ENCODE results near the gene NAV2.

Gene NAV2

DNA sequence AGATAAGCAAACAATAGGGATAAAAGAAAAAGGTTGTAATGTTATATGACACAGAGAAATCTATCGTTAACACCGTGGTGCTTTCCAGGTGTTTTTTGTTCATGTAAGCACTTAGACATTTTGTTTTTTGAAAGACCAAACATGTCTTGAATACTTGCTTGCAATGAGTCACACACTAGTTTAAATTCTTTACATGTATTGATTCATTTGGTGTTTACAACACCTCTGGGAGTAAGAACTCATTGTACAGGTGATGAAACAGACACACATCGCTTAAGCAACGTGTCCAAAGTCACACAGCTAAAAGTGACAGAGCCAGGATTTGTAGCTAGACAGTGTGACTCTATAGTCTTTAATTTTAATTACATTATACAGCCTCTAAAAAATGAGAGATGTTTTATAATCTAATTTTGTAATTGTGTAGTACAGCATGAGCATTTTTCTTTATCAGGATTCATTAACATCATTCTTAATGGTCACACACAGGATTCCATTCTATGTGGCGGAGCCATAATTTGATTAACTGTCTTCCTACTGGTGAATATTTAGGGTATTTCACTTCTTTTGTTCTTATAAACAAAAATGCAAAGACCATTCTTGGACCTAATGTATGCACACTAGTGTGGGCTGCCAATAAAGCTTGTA lies 298.8 kb downstream of the NAV2 start:
- no peak for DNase-seq

DNA sequence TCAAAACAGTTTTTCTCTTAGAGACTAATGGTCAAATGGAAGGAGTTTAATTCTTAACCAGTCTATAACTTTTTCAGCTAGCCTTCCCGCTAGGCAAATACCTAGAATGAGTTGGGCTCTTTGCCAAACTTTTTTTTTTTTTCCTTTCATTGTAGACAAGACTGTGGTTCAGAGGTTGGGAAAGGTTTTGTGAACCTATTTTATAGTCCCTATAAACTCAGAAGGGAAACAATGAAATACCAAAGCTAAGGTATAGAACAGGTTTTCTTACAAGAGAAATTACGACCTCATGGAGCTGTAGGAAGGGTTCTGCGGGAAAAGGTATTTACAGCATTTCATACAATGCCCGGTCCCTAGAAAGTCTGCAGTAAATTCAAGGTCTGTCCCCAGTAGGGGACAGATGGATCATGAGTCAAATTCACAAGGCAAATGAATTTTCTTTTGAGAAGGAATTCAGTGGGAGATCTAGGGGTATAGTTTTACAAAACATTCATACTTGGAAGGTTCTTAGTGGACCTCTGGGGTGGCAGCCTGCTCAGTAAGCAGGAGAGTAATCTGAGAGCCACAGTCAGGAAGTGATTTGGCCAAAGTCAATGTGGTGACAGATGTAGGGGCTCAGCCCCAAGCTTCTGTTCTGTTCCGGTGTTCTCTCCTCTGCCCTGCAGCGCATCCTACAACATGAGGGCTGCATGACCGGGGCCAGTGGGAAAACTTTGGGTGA lies 300.9 kb downstream of the NAV2 start:
- no peak for DNase-seq

DNA sequence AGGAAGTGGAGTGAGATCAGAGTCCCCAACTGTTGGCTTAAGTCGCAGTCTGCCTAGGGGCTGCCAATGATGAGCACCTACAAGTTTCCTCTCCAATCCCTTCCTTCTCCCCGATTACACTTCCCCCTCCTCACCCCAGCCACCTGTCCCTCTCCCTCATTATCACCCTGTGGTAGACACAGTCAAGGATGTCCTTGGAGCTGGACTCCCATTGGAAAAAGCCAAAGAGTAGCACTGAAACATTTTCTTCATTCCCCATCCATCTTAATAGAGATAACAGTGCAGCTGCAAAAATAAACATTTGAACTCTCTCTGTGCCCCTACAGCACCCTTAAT lies 301.4 kb downstream of the NAV2 start:
- DNase-seq: no peak

DNA sequence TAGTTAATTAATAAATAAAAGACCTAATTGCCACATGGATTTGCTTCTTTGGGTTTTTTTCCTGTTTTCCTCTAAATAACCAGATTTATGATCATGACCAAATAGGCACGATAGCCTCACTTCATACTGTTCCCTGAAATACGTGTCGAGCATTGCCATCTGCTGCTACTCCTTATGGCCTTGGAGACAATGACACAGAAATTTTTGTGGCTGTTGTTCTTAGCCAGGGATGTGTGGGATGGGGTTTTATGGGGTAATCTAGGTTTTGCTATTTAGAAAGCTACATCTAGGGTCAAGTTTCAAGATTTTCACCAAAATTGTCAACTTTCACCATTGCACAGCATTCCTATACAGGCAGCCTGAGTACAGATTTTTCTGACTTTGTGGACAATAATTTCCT lies 302.5 kb downstream of the NAV2 start:
- no peak for DNase-seq

DNA sequence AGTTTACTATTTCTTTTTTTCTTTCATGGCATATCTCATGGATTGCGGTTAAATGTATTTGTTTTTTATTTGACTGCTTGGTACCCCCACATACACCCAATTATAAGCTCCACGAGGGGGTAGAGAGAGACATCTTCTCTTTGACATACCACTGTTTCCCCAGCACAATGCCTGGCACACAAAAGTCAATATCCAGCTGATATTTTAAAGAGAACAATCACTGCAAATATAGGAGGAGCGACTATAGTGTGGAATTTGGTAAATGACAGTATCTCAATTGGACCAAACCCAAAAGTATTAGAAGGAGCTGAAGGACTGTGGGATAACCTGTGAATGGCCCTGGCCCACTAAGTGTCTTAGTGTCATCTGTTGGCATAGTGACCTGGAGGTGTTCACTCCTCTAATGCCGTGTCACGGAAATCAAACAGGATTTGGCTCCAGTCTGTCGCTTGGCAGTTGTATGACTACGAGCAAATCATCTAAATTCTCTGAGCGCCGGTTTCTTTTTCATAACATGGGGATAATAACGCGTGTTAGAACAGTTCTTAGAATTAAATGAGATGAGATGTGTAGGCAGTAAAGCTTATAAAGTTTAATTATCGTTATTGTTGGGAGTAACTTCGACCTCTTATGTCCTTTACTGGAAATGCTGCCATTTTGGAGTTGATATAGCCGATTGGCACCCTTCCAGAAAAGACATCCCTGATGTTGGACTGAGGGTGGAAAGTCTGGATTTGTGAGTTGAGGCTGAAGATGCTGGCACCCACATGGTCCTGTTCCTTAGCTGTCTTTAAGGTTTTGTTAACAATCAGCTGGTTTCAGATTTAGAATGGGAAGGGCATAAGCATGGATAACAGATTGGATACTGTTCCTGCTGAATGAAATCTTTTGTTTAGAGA lies 303.1 kb downstream of the NAV2 start:
- DNase-seq: no peak

DNA sequence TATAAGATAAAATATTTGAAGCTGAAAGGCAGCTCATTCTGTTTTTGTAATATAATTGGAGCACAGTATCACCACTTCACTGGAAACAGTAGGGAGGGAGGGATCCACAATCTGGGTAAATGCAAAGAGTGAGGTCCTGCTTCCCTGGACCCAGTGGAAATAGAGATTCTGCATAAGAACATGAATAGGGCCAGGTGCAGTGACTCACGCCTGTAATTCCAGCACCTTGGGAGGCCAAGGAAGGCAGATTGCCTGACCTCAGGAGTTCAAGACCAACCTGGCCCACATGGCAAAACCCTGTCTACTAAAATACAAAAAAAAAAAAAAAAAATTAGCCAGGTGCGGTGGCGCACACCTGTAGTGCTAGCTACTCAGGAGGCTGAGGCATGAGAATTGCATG lies 303.9 kb downstream of the NAV2 start:
- no peak for DNase-seq

DNA sequence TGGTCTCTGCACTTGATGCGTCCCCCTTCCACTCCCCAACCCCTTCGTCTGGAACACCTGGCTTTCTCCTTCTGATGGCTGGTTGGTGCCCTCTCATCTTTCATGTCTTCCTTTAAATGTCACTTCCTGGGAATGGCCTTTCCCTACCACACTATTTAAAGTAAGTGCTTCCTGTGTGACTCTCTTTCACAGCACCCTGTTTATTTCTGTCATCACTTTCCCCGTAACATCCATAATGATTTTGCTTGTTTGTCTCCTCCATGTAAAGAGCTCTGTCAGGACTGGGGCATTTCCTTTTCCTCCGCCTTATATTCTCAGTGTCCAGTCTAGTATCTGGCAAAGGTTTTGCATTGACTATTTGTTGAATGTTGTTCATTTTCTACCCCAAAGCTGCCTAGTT lies 304.7 kb downstream of the NAV2 start:
- no peak for DNase-seq

DNA sequence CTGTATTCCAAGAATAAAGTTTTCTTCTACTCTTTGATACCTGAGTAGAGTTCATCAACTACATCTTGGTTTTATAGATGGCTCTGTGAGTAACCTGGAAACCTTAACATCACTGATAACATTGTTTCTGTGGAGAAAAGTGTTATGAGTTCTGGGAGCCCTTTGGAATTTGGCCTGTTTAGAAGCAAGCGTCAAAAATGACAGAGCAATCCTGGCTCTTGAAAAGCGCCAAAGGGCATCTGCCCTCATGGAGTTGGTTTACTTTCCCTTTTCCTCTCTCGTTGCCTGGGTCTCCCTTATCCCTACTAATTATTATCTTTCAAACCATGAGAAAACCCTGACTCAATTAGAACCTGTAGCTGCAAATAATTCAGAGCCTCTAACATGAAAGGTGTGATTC lies 307.6 kb downstream of the NAV2 start:
- no peak for DNase-seq

DNA sequence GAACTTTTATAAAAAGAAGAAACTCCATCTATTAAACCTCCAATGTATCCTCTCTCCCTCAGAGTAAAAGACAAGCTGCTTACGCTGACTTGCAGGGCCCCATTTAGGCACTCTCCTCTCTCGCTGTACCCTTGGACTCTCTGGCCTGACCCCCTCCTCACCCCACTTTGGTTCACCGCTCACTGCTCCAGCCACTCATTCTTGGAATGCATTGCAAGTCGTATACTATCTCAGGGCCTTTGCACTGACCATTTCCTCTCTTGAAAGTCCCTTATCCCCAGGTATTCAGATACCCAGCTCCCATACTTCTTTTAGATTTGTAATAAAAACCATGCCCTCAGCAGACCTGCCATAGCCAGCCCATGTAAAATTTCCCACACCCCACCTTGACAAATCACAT lies 308.1 kb downstream of the NAV2 start:
- no peak for DNase-seq

DNA sequence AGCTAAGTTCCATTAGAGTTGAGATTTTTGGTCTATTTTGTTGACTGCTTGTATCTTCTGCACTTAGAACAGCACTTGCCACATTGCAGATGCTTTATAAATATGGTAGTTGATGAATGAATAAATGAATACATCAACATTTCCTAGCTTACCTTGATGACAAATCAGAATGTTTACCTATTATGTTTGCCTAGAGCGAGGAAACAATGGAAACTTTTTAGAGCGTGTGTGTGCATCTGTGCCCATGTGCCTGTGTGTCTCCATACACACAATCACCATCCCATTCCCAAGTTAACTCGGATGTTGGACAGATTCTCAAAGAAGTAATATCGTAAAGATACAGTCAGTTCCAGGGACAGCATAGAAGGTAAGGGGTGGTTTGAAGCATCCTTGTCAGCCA lies 308.6 kb downstream of the NAV2 start:
- DNase-seq: no peak

DNA sequence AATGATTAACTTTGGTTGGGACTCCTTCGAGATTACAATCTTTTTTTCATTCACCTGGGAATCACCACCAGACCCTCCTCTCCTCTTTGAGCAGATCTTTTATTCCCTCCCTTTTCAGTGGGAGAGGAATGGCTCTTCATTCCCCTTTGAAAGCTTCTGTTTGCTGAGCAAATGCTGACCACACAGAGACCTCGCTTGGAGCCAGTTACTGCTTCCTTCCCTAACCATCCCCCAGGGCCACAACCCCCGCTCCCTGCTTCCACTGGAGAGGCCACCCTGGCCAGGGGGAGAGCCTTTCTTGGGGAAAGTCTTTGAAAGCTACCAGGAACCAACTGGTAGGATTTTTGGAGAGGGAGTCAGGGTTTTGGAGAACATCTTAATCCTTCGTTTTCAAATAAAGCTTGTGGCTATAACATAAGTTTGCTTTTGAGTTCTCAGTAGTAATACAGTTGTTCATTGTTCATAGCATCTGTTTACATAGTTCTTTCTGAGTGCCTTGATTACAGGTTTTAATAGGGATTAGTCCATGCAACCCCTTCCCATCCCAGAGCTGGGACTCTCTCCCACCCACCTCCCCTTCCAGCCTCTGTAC lies 309.2 kb downstream of the NAV2 start:
- DNase-seq: no peak

DNA sequence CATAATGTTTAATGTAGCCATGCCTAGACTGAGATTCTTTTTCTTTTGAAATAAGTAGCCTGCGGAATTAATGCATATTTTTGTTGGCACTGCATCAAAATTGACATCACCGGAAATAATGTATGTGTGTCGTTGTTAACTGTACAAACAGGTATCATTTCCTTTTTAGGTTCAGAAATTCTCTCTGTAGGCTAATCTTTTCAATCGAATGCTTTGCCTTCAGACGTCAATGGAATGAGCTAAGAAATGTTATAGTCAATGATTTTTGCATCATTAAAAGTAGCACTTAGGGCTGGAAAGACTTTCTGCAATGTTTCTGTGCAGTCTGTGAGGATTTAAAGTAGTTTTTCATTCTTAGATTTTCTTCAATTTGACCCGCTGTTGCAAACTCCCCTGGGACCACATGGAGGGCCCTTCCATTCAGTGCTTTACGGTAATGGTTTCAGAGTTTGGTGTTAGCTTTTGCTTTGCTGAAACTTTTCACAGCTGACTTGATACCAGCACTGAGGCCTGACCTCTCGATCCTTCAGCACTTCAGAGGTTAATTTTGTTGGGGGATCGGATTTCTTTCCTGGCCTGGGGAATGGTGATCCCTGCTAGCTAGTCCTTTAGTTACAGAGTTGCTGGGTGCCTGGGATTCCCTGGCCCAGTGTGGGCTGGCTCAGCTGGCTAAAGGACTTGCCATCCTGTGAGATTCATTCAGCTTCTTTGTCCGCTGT lies 309.9 kb downstream of the NAV2 start:
- DNase-seq: no peak

DNA sequence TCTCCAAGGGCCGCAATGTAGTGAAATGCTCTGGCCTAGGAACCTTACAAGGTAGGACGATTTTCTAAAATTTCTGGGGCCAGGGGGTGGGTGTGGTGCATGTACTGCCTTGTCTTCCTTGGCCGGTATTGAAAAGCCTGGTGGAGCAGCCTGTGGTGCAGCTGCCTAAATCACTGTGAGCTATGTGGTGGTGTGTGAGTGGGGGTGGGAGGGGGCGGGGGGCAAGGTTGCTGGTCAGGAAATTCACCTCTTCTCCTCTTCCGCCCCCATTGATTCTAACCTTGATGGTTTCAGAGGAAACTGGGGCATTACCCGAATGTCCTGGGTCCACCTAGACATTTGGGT lies 310.4 kb downstream of the NAV2 start:
- DNase-seq: no peak

DNA sequence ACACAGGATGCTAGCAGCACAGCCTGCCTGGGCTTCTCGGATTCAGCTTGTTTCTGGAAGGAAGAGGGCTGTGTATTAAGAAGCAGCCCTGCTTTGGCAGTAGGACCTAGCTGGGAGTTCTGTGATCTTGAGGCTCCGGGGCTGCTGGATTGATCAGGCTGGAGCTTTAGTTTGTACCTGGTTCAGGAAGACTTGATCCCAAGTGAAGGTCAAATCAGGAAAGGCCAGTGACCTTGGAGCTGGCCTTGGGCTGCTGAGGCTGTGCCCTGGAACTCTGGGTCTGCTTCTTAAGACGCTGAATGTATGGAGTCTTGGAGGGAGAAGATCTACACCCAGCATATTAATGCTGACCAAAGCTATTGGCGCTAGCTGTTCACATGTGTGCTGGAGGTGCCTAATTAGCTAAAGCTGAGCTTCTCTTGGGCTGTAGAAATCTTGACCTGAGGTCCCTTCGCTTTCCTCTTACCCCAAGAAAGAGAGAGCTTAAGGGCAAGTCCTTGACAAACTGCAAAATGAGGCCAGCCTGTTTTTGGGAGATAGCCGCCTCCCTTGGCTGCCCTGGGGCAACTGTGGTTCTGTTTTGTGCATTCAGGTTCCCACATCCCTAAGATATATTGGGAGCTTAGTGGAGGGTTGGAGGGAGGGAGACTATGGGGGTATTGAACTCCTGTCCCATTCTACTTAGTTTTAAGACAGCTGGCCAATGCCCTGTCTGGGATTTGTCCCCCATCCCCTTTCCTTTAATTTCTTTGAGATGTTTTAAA lies 311.7 kb downstream of the NAV2 start:
- no peak for DNase-seq

DNA sequence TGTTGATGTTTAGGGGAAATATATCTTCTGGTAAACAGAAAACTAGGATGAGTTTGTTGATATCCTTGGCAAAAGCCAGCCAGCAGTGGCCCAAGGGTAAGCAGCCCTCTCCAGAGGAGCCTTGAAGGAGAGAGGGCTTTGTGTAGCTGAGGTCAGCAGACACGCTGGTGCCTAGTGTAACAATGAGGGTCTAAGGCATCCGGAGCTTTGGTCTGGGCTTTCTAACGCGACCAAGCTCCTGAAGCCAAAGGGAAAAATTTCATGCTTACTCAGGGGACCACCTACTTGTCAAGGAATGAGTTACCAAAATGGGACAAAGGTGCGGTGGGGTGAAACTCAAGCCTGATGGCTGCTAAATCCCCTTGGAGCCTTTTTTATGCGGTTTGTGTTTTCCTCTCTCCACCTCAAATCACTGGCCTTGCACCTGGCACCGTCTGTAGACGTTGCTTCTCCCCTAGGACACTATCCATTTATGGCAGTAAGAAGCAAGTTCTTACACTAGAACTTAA lies 312.7 kb downstream of the NAV2 start:
- DNase-seq: no peak

DNA sequence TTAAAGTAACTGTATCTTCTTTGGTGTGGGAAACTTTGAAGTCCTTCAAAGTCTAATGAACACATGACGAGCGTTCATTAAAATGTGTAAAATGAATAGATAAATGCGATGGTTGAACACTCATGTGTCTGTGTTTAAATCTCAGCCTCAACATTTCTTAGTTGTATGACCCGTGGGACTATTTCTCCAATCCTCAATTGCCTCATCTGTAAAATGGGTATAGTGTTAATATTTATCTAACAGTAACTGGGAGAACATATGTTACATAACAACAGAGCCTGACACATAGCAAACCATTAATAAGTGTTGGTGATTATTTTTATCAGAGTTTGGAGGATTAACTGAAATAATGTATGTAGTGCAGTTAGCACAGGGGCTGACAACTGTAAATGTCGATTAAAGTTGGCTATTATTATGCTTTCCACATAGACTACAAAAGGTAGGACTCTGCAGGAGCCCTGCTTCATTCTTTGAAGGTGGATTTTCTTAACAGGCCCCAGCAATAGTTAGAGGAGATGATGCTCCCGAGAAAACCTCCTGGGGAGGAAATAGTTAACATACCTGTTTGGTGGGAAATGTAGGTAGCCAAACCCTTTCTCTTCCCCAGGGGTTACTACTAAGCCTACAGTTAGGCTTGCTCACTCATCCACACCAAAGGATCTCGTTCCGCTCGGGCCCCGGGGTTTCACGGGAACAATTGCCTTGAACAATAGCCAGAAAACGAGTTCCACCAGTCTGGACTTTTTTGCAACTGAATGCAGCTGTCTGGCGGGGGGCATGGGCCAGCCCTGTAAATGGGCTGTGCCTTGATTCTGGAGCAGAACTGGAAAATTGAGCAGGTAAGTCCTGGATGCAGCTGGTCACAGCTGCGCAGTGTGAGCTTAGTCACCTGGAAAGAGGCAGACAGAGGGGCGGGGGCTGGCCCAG lies 314.3 kb downstream of the NAV2 start:
- DNase-seq: no peak

DNA sequence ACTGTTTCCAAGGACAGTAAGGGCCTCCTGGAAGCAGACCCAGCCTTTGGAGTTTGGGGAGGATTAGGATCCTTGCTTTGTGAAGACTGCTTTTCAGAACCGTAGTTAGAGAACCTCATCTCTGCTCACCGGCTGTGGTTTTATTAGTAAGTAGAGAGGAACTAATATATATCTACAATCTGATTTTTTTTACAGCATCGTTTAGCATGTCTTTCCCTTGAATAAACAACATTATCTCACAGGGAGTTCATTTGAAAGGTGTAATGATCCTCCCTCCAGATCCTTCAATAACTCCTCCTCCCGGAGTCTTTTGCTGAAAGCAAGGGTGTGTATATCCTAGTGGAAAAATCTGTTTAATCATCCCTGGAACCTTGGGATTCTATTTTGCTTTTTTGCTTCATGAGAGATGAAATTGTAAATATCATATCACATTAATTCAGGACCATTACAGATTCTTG lies 314.9 kb downstream of the NAV2 start:
- DNase-seq: no peak

DNA sequence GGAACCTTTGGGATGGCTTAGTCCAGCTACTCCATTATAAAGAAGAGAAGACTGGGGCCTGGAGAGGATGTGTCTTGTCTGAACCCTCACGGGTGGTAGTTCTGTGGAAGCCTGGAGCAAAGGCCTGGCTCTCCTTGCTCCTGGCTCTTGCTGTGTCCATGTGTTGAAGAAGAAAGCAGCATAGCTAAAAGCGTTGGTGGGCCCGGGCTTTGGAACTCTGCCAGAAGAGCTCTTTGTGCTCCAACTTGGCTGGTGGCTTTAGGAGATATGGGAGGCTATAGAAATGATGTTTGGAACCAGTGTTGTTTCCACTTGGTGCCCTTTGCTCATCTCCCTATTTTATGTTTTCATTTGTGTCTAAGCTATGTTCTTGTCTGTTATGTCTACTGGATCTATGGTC lies 316.6 kb downstream of the NAV2 start:
- DNase-seq: no peak

DNA sequence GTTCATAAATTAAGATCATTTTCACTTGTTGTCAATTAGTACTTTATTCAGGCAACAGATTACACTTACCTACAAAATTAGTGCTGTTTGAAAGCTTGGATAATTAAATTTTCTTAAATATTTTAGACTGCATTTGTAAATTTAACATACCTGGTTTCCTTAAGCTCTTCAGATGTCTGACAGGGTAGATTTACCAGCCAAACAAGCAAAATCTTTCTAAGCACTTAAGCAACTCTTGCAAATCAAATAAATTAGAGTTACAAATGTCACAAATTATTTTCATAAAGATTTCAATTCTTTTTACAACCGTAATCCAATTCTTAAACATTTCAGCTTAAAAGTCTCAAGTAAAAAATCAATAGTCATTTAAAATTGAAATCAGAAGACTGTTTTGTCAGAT lies 317.8 kb downstream of the NAV2 start:
- DNase-seq: no peak

DNA sequence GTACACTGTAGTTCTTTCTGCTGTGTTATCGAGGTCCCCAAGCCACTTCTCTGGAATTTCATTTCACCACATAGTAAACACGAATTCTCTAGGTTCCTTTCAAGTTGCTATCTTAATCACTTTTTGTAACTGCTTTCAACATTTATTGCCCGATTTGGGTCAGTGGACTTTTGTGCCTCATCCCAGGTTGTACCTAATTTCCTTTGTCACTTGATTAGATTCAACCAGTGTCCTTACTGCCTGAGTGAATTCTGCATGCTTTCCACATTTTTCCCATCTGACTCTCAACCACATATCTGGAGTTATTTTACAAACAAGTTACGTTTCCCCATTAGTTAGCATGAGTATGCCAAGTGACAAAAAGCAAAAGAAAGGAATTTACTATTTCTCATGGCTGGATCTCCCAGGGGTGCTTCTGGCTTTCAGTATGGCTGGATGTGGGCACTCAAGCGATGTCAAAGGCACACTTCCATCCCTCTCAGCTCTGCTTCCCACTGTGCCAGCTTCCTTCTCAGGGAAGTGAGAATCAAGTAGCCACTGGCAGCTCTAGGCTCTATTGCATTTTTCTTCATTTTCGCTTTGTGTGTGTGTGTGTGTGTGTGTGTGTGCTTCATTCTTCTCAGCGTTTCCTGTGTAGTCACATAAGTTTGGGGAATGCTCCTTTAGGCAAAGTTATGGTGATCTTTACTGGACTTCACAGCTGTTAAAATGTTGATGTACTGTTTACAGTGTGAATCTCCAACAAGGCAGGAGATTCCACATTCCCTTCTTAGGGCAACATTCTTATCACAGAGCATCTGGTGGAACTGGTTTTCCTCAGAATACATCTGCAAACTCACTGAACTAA lies 318.7 kb downstream of the NAV2 start:
- no peak for DNase-seq
